Sciatic nerve (tissue), 2 donors: ENCODE data around the gene CLUH. TPM values are rescaled to one million over a fixed set of nuclear protein-coding genes. Genes with fewer than 3 reads are reported as not detected.
A peak's percentile ranks its signal among the peaks of the same experiment; 100 is the strongest.
"Not testable (repeated sequence)": the region's sequence is repeated elsewhere in the genome, so short reads cannot be mapped to it uniquely, and the experiment has no call there.

Source experiments
- ATAC-seq: fragments of 200-7000 bp; cut with Tn5 transposase; one replicate; pipeline ENCODE4 v1.9.1; 2020; ENCODE audit warnings: mild to moderate bottlenecking, moderate library complexity
- DNase-seq: peaks from one replicate; pipeline ENCODE4 v3.0.0-alpha.2; 2020; ENCODE audit warnings: low spot score
- intact Hi-C: fragments of 100-400 bp; cut with DNase I; formaldehyde crosslinking; loops from one replicate; pipeline ENCODE4 v1.14.2; 2022
- total RNA-seq: library from RNA; stranded (reverse); fragmentation: NEBNext Ultra II Directional; extraction: Animal tissue kit (Norgen Biotek cat#: 25700); gene quantifications from one replicate; pipeline ENCODE4 v1.2.1, GENCODE V29; 2021
- donor health status: DM: no; HTN: no; CAD: no.
- donor health status: DM: no; HTN: no; CAD: no.

Gene CLUH
- total RNA-seq, 1 donor from 2014 or later, result 39.2 TPM

DNA sequence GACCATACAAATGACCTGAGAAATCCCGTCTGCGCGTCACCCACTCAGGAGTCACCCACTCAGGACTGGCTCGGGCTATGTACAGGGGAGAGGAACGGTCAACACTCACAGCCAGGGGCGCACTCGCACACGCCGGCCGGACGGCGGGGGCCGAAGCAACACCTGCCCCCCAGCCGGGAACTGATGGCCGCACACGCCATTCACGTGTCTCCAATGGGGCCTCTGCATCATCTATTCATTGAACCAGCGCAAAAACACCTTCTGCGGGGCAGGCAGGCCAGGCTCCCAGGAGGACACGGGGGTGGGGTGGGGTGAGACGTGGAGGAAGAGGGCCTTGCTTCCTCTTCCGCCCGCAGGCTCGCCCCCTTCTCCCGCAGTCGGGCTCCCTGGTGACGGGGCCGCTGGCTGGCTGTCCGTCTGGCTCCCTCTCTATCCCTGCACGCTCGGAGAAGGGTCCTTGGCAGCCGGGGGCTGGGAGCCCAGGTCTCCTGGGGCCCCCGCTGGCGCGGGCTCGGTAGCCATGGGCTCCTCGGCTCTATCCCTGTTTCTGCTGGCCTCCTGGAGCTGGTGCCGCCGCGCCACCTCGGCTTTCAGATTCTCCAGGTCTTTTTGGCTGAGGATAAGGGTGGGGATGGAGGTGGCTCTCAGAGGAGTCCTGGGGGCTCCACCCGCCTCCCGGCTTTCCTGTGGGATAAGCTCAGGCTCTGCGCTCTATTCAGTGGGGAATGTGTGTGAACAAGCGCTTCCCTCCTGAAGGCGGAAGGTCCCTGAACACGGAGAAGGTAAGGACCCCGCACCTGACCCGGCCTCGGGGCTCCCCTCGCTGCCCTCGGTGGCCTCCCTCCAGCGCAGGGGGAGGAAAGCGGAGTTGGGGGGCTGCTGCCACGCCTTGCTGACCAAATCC lies 21.1 kb downstream of the CLUH start:
- ATAC-seq, result peak; percentile 7
- intact Hi-C loops, result no loop called here
- DNase-seq, result peak; percentile 55

DNA sequence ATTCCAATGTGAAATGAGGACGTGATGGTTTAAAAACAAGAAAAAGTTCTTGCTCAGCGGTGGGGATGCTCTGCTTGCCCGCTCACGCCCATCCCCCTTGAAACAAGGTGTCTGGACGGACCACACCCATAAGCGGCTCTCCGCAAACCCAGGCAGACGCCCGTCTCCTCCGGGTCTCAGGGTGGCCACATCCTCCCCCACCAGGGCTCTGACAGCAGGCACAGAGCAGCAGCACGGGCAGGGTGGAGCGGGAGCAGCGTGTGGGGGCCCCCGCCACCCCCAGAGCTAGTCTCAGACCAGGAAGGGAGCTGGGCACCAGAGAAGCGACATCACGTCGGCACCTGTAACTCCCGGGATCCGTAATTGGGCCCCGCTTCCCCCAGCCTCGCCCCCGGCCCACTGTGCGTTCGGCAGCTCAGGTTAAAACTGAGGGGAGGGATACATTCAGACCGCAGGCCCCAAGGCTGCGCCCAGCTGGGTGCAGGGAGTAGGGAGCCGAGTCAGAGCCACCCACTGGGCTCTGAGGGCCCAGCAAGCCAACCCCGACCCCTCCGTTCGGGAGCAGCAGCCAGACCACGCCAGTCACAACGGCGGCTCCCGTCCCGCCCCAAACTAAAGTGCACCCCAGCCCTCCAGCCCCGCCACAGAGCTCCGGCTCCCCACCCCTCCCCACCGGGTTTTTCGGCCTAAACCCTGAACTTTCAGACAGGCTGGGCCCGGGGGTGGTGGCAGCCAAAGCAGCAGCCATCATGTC lies 22.0 kb downstream of the CLUH start:
- no peak for ATAC-seq
- DNase-seq, result peak; percentile 59
- intact Hi-C loops, result no loop called here

DNA sequence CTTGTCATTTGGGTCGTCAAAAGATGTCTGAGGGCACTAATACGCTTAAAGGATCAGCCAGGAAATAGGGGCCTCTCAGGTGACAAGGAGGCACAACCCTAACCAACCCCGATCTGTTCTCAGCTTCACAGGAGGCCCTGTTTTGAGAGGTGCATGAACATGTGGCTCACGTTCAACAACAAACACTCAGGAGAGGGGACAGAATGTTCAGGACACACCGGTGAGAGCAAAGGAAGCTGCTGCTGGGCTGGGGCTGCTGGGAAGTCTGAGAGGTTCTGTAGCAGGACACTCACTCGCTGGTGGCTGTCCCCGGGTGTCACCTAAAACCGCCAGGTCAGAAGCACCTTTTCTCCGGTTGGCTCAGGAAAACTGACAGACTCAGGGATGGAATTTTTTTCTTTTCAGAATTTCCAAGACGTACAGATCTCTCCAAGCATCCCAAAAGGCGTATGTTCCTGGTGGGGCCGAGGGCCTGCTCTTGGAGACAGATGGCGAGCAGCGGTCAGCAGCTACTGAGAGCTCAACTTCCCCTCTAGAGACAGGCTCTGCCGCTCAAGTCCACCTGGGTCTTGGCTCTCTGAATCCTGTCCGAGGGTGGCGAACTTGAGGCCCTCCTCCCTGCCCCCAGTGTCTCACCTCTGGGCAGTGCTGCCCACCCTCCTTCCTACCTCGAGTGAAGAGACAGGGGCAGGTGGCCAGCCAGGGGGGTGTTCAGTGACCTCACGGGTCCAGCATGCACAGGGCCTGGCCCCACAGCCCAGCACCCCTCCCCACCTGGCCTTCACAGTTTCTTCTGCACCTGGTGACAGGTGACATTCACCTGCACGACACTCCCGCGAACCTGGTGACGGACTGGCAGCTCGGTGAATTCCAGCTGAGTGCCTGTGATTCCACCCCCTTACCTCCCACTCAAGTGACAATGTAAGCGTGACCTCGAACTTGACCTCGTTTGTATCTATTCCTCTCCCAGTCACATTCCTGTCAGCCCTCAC lies 22.9 kb downstream of the CLUH start:
- intact Hi-C loops, result no loop called here
- DNase-seq (peak; percentile 57), ATAC-seq (no peak)

DNA sequence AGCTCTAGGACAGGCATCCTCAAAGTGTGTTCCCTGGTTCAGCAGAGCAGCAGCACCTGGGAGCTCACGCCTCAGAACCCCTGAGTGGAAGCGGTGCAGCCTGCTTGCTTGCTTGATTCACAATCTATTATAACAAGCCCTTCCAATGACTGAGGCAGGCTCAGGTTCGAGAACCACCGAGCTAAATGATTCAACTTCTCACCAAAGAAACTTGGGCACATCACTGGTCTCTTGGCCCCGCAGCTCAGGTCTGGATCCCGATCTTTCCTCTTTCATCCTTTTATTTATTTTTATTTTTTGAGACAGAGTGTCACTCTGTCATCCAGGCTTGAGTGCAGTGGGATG lies 24.5 kb downstream of the CLUH start:
- ATAC-seq, result no peak
- DNase-seq, result no peak
- intact Hi-C loops, result no loop called here

DNA sequence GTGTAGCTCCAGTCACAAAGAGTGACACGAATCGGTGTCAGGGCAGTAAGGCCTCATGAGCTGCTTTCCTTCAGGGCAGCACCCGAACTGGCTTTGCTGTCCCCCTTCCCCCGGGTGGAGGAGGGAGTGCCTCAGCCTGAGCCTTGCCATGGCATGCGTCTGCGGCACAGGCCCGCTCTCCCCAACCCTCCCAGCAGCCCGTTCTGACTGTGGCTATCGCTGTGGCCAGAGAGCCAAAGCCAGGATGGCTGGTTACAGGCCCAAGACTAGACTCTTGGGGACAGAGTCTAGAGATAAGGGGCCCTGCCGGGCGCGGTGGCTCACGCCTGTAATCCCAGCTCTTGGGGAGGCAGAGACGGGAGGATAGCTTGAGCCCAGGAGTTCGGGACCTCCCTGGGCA lies 25.9 kb downstream of the CLUH start:
- peak; percentile 54 for DNase-seq
- ATAC-seq, result no peak
- intact Hi-C loops, result no loop called here

DNA sequence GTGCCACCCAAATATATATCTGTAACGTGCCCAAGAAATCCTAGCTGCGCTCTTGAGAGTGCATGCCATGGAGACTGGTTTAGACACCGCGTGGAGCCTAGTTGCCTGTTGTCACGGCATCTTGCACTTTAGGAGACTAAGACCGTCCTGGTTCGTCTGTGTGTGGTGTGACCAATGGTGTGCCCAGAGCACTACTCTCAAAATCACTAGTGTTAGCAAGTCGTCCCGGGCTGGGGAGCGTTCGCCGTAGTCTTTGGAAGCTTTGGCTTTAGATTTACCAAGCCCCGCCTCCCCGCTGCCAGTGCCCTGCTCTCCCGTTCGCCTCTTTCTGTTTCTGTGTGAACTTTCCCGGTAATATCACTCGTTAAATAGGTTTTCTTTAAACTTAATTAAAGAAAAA lies 27.0 kb downstream of the CLUH start:
- intact Hi-C loops, result no loop called here
- DNase-seq (peak; percentile 56), ATAC-seq (no peak)

DNA sequence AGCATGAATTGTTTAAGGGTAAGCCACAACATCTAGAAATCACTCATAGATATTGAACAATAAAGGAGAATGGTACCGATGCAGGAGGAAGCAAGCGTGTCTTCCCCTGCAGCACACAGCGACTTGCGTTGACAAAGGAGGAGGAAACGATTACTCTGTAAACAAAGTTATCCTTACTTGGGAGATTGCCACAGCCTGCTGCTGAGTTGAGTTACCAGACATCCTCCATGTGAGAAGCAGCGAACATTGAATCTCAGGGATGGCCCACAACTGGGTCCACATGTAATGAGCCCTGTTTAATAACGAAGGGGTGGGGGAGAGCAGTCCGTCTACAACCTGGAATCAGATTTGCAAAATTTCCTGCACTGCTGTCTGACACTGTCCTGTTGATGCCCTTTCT lies 27.7 kb downstream of the CLUH start:
- intact Hi-C loops, result no loop called here
- no peak for DNase-seq
- no peak for ATAC-seq

DNA sequence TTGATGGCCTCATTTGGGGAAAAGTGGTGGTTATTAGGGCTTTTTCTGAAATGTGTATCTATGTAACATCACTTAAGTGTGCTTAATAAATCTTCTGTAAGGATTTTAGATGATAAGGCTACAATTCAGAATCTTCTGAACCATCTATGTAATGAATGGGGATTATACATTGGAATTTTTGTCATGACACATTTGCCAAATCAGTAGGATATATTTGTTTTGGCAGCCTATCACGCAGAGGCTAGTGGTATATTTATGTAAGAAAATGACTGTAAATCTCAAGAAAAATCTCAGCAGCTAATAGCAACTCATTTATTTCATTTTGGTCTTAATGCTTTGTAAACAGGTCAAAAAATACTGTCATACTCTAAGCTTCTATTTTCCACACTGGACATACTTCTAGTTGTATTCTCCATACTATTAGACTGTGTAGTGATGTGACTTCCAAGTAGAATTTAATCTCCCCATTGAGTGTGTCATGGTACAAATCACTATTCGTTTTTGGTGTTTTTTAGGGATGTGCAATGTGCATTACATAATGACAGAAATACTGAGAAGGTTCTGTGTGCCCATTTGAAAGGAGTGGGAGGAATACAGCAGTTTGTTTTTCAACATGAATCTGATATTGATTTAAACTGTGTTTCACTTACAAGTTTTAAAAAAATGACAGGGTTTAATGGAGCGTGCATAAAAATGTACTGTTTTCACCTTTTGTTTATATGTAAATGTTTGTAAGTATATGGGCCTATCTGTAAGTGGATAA lies 29.2 kb downstream of the CLUH start:
- no peak for DNase-seq
- ATAC-seq, result no peak
- intact Hi-C loops, result no loop called here

DNA sequence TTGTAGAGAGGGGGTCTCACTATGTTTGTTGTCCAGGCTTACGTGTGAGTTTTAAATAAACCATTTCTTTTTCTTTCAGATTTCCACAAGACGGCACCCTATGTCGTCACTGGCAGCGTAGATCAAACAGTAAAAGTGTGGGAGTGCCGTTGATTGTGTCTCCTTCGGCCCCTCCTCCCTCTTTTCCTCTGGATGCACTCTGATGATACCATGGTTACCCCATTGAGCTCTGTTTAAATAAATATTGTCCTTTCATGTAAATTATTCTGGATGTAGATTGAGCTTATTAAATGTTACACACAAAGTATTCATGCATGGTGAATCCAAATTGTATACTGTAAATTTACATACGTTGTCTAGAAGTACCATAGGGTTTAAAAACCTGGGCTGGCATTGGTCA lies 29.9 kb downstream of the CLUH start:
- intact Hi-C loops, result no loop called here
- no peak for DNase-seq

DNA sequence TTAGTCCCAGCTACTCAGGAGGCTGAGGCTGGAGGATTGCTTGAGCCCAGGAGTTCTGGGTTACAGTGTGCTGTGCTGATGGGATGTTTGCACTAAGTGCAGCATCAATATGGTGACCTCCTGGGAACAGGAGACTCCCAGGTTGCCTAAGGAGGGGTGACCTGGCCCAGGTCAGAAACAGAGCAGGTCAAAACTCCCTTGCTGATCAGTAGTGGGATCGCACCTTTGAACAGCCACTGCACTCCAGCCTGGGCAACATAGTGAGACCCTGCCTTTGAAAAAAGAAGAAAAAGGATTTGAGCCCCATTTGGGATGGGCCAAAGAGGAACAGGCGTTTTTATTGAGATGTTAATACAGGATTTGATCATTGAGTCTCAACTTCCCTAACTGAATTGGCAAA lies 30.6 kb downstream of the CLUH start:
- DNase-seq (no peak), ATAC-seq (no peak)
- intact Hi-C loops, result no loop called here

More for the DNA sequence above, 29.9 kb downstream of the CLUH start:
- no peak for ATAC-seq

DNA sequence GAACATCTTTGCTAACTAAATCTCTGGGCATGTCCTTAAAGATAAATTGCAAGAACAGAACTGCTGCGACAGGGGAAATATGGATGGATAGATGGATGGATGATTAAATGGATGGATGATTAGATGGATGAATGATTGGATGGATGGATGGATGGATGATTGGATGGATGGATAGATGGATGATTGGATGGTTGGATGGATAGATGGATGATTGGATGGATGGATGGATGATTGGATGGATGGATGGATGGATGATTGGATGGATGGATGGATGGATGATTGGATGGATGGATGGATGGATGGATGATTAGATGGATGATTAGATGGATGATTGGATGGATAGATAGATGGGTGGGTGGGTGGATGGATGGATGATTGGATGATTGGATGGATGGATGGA lies 32.3 kb downstream of the CLUH start:
- DNase-seq, intact Hi-C loops: not testable (repeated sequence)

DNA sequence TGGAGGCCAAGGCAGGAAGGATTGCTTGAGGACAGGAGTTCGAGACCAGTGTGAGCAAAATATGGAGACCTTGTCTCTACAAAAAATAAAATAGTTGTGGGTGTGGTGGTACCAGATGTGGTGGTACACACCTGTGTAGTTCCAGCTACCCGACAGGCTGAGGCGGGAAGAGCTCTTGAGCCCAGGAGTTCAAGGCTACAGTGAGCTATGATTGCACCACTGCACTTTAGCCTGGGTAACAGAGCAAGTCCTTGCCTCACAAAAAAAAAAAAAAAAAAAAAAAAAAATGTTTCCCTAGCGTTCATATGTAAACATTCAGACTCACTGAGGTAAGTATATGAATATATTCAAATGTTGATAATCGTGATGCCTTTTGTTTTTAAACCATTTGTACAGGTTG lies 39.5 kb downstream of the CLUH start:
- no peak for ATAC-seq
- intact Hi-C loops, result no loop called here

More for the DNA sequence above, 32.3 kb downstream of the CLUH start:
- not testable (repeated sequence) for ATAC-seq

DNA sequence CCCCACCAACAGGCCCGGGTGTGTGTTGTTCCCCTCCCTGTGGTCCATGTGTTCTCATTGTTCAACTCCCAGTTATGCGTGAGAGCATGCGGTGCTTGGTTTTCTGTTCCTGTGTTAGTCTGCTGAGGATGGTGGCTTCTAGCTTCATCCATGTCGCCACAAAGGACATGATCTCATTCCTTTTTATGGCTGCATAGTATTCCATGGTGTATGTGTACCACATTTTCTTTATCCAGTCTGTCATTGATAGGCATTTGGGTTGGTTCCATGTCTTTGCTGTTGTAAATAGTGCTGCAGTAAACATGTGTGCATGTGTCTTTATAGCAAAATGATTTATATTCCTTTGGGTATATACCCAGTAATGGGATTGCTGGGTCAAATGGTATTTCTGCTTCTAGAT lies 51.2 kb downstream of the CLUH start:
- intact Hi-C loops, ATAC-seq, DNase-seq: not testable (repeated sequence)

More for the DNA sequence above, 39.5 kb downstream of the CLUH start:
- DNase-seq, result no peak

DNA sequence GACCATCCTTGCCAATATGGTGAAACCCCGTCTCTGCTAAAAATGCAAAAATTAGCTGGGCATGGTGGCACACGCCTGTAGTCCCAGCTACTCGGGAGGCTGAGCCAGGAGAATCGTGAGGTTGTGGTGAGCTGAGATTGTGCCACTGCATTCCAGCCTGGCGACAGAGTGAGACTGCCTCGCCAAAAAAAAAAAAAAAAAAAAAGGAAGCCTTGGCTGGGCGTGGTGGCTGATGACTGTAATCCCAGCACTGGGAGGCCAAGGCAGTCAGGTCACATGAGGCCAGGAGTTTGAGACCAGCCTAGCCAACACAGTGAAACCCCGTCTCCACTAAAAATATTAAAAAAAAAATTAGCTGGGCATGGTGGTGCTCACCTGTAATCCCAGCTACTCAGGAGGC lies 52.2 kb downstream of the CLUH start:
- intact Hi-C loops, ATAC-seq, DNase-seq: not testable (repeated sequence)

DNA sequence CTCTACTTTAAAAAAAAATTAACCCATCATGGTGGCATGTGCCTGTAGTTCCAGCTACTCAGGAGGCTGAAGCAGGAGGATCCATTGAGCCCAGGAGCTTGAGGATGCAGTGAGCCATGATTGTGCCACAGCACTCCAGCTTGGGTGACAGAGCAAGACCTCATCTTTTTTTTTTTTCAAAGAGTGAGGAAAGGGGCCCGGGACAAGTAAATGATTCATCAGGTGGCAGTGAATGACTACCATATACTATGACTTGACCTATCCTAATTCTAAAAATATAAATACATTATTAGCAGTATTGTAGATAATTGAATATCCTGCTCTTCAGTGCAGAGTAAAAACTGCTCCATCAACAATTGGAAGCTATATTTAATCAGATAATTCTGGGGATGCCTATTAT lies 55.3 kb downstream of the CLUH start:
- ATAC-seq (no peak), DNase-seq (no peak)
- intact Hi-C loops, result no loop called here

DNA sequence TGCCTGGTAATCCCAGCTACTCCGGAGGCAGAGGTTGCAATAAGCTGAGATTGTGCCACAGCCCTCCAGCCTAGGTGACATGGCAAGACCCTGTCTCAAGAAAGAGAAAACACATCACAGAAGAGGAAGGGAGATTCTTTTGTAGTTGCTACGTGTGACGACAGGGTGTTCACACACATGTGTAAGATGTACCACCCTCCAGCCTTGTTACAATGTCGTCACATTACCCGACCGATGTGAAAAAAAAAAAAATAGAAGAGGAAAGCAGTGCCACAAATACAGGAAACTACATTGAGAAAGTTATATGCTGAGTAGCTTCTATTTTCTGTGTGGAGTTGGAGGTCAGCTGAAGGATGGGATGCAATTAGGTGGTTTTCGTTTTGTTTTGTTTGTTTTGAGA lies 56.0 kb downstream of the CLUH start:
- ATAC-seq, result no peak

DNA sequence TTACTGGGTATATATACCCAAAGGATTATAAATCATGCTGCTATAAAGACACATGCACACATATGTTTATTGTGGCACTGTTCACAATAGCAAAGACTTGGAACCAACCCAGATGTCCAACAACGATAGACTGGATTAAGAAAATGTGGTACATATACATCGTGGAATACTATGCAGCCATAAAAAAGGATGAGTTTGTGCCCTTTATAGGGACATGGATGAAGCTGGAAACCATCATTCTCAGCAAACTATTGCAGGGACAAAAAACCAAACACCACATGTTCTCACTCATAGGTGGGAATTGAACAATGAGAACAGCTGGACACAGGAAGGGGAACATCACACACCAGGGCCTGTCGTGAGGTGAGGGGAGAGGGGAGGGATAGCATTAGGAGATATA lies 58.7 kb downstream of the CLUH start:
- DNase-seq, intact Hi-C loops: not testable (repeated sequence)

More for the DNA sequence above, 56.0 kb downstream of the CLUH start:
- intact Hi-C loops, result no loop called here
- no peak for DNase-seq

DNA sequence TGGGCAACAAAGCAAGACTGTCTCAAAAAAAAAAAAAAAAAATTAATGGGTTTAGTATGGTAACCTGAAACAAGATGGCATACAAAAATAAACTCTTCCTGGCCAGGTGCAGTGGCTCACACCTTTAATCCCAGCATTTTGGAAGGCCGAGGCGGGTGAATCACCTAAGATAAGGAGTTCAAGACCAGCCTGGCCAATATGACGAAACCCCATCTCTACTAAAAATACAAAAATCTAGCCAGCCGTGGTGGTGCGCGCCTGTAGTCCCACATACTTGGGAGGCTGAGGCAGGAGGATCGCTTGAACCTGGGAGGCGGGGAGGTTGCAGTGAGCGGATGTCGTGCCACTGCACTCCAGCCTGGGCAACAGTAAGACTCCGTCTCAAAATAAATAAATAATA lies 62.4 kb downstream of the CLUH start:
- DNase-seq (no peak), ATAC-seq (no peak)
- intact Hi-C loops, result no loop called here

More for the DNA sequence above, 58.7 kb downstream of the CLUH start:
- not testable (repeated sequence) for ATAC-seq
